ENCODE data around the gene C2CD5.
"Not testable (repeated sequence)": the region's sequence is repeated elsewhere in the genome, so short reads cannot be mapped to it uniquely, and the experiment has no call there.

GRCh38 chr12:22487683-22488082, 56.7 kb downstream of the C2CD5 start:
- TF ChIP-seq CTCF (IDR thresholded peaks at IDR 0.05; ENCODE audit: borderline replicate concordance, extremely low read depth, low read length, poor library complexity, severe bottlenecking); EZH2 (IDR thresholded peaks at IDR 0.05; ENCODE audit: borderline replicate concordance, low read depth, low read length, severe bottlenecking): not testable (repeated sequence)

All from DND-41 (cell line).